K562 (cell line): Measurements from ENCODE around the gene HDAC1. TPM values are rescaled to one million over a fixed set of nuclear protein-coding genes. Genes with fewer than 3 reads are reported as not detected.

Experiments used
- ADNP ChIP-seq: fragments of 200-800 bp; sonication (Bioruptor generic); IDR thresholded peaks from 2 replicates; pipeline ENCODE4 v1.6.1; 2016; ENCODE audit warnings: missing genetic modification characterization, missing compliant biosample characterization
- BHLHE40 ChIP-seq: IDR thresholded peaks from 2 replicates; pipeline ENCODE4 v1.6.1; 2011; ENCODE audit warnings: low read length, improper control_type of control experiment
- CBX5 ChIP-seq: IDR thresholded peaks from 2 replicates; pipeline ENCODE4 v1.6.1; 2014; ENCODE audit warnings: low read depth, borderline replicate concordance
- CC2D1A ChIP-seq: fragments of 450-650 bp; IDR thresholded peaks from 2 replicates; pipeline ENCODE4 v1.6.1; 2017; ENCODE audit warnings: mild to moderate bottlenecking
- CREM ChIP-seq: IDR thresholded peaks from 2 replicates; pipeline ENCODE4 v1.6.1; 2014; ENCODE audit warnings: antibody characterized with exemption, low read depth
- DPF2 ChIP-seq: fragments of 450-650 bp; IDR thresholded peaks from 2 replicates; pipeline ENCODE4 v1.6.1; 2016
- EP300 ChIP-seq: IDR thresholded peaks from 2 replicates; pipeline ENCODE4 v1.6.1; 2012; ENCODE audit warnings: low read length, improper control_type of control experiment
- HDAC3 ChIP-seq: fragments of 450-650 bp; IDR thresholded peaks from 2 replicates; pipeline ENCODE4 v1.6.1; 2018; ENCODE audit warnings: borderline replicate concordance, mild to moderate bottlenecking, moderate library complexity; ENCODE audit not compliant: partially characterized antibody
- JUND ChIP-seq, 2 experiments: IDR thresholded peaks; 2 replicates in 1 of 2; 3 replicates in 1 of 2; pipeline ENCODE4 v1.6.1; 2011; ENCODE audit warnings: borderline replicate concordance in 2 of 2, low read depth in 2 of 2, low read length in 2 of 2, improper control_type of control experiment in 1 of 2, missing biosample characterization in 1 of 2, missing genetic modification characterization in 1 of 2, missing genetic modification reagents in 1 of 2
- MTF1 ChIP-seq: fragments of 250-450 bp; sonication (Bioruptor Pico); IDR thresholded peaks from 2 replicates; pipeline ENCODE4 v1.9.0; 2021; ENCODE audit warnings: moderate library complexity, mild to moderate bottlenecking, inconsistent platforms, borderline replicate concordance
- POLR3G ChIP-seq: IDR thresholded peaks from 2 replicates; pipeline ENCODE4 v1.6.1; 2011; ENCODE audit not compliant: insufficient read length, insufficient replicate concordance; ENCODE audit errors: extremely low read depth
- RFX7 ChIP-seq: fragments of 250-450 bp; sonication (Bioruptor Pico); IDR thresholded peaks from 2 replicates; pipeline ENCODE4 v1.5.1; 2021; ENCODE audit warnings: mild to moderate bottlenecking
- SMARCC2 ChIP-seq: fragments of 450-650 bp; IDR thresholded peaks from 2 replicates; pipeline ENCODE4 v1.6.1; 2017; ENCODE audit warnings: antibody characterized with exemption, moderate library complexity, mild to moderate bottlenecking, low read depth
- SRSF1 ChIP-seq: fragments of 200-400 bp; formaldehyde crosslinking; IDR thresholded peaks from 2 replicates; pipeline ENCODE4 v1.6.1; 2017; ENCODE audit warnings: mild to moderate bottlenecking, low read depth, low read length, moderate library complexity
- TAF1 ChIP-seq: IDR thresholded peaks from 2 replicates; pipeline ENCODE4 v1.6.1; 2011; ENCODE audit warnings: mild to moderate bottlenecking, low read length, moderate library complexity; ENCODE audit not compliant: insufficient read depth, control insufficient read depth, severe bottlenecking; ENCODE audit errors: extremely low read depth
- TAF7 ChIP-seq: fragments of 450-650 bp; IDR thresholded peaks from 2 replicates; pipeline ENCODE4 v1.6.1; 2016; ENCODE audit warnings: missing genetic modification characterization, missing compliant biosample characterization
- TGIF2 ChIP-seq: sonication (generic); formaldehyde crosslinking; IDR thresholded peaks from 2 replicates; pipeline ENCODE4 v1.8.1; 2022; ENCODE audit warnings: mild to moderate bottlenecking, missing genetic modification reagents, moderate library complexity
- ZC3H4 ChIP-seq: sonication (generic); formaldehyde crosslinking; IDR thresholded peaks from 2 replicates; pipeline ENCODE4 v1.9.0; 2021; ENCODE audit warnings: missing genetic modification reagents, borderline replicate concordance
- ZFPM2 ChIP-seq: fragments of 250-450 bp; sonication (Bioruptor Pico); IDR thresholded peaks from 2 replicates; pipeline ENCODE4 v1.5.1; 2022; ENCODE audit warnings: mild to moderate bottlenecking
- ZNF12 ChIP-seq: sonication (generic); formaldehyde crosslinking; IDR thresholded peaks from 2 replicates; pipeline ENCODE4 v1.4.0; 2020; ENCODE audit warnings: mild to moderate bottlenecking, missing genetic modification reagents
- ZNF347 ChIP-seq: fragments of 450-650 bp; formaldehyde crosslinking; IDR thresholded peaks from 2 replicates; pipeline ENCODE4 v1.4.0; 2020; ENCODE audit warnings: low read depth, mild to moderate bottlenecking, moderate library complexity
- ZSCAN29 ChIP-seq: fragments of 450-650 bp; IDR thresholded peaks from 2 replicates; pipeline ENCODE4 v1.6.1; 2017
- polyA plus RNA-seq, 8 experiments: library from polyadenylated mRNA; depleted of rRNA in 4 of 8; stranded (reverse) in 5 of 8; unstranded in 3 of 8; fragments of >200 nt; fragmentation: Nextera tagmentation in 2 of 8; fragmentation: Illumina TruSeq in 1 of 8; extraction: Ambion mirVana in 2 of 8; extraction: Trizol in 1 of 8; gene quantifications; 2 replicates each; pipeline versions ENCODE4 v1.2.1 to v1.2.3, GENCODE V29; 2011 to 2014; ENCODE audit warnings: inconsistent platforms in 1 of 8, missing spikeins in 1 of 8
- total RNA-seq, 7 experiments: library from RNA; depleted of rRNA in 6 of 7; stranded (reverse); fragments of >200 nt in 6 of 7; fragmentation: Illumina TruSeq in 2 of 7; extraction: Trizol in 2 of 7; gene quantifications; 2 replicates each; pipeline versions ENCODE4 v1.2.1 to v1.2.3, GENCODE V29; 2011 to 2021; ENCODE audit warnings: low replicate concordance in 1 of 7
- TF ChIP-seq, protein P1 (sequence below): fragments of 450-650 bp; IDR thresholded peaks from 2 replicates; pipeline ENCODE4 v1.6.1; 2017; ENCODE audit warnings: antibody characterized with exemption
- TF ChIP-seq, protein P2 (sequence below): IDR thresholded peaks from 2 replicates; pipeline ENCODE4 v1.6.1; 2014; ENCODE audit warnings: antibody characterized with exemption
- TF ChIP-seq, protein P3 (sequence below), 2 experiments: fragments of 450-650 bp in 1 of 2; sonication (generic) in 1 of 2; formaldehyde crosslinking in 1 of 2; IDR thresholded peaks in 1 of 2; conservative IDR thresholded peaks in 1 of 2; 2 replicates each; pipeline versions ENCODE4 v1.6.1 to v1.8.1; 2016 to 2023; ENCODE audit warnings: mild to moderate bottlenecking in 2 of 2, moderate library complexity in 2 of 2, inconsistent platforms in 1 of 2, missing genetic modification reagents in 1 of 2

HDAC1 gene
- total and polyA plus RNA-seq, 9 of the 15 experiments (the other 6 are each of a cell fraction or from before 2014, with no cell fraction given): 169 to 384 (median 193) TPM

GRCh38 chr1:32247983-32248889 is 43.6 kb upstream of the HDAC1 start (continued):
- TF ChIP-seq ZC3H4 (CRISPR knock-in tag) (no peak), HDAC3 (no peak), POLR3G (no peak), EP300 (peak; percentile 31; the same call in 1 of the 2 replicates), ZSCAN29 (no peak), ZNF12 (CRISPR knock-in tag) (no peak), CC2D1A (peak; percentile 75), SMARCC2 (no peak), TAF7 (tag) (no peak), CREM (peak; percentile 63), RFX7 (CRISPR knock-in tag) (no peak), SRSF1 (no peak), ADNP (tag) (no peak; the same call in 1 of the 2 replicates), TAF1 (no peak), BHLHE40 (peak; percentile 50; the same call in 1 of the 2 replicates), JUND (IDR thresholded peaks at IDR 0.05; ENCODE audit: borderline replicate concordance, low read depth, low read length) (peak; percentile 64), JUND (tag; IDR thresholded peaks at IDR 0.05; ENCODE audit: borderline replicate concordance, low read depth, low read length) (no peak; the same call in 2 of the 3 replicates), DPF2 (peak; percentile 74), ZNF347 (no peak), MTF1 (CRISPR knock-in tag) (no peak), TGIF2 (no peak), ZFPM2 (CRISPR knock-in tag) (no peak), CBX5 (0 out of 2 replicates have a peak, but pooled peaks have one; percentile 40)
- TF ChIP-seq, protein P1, sequence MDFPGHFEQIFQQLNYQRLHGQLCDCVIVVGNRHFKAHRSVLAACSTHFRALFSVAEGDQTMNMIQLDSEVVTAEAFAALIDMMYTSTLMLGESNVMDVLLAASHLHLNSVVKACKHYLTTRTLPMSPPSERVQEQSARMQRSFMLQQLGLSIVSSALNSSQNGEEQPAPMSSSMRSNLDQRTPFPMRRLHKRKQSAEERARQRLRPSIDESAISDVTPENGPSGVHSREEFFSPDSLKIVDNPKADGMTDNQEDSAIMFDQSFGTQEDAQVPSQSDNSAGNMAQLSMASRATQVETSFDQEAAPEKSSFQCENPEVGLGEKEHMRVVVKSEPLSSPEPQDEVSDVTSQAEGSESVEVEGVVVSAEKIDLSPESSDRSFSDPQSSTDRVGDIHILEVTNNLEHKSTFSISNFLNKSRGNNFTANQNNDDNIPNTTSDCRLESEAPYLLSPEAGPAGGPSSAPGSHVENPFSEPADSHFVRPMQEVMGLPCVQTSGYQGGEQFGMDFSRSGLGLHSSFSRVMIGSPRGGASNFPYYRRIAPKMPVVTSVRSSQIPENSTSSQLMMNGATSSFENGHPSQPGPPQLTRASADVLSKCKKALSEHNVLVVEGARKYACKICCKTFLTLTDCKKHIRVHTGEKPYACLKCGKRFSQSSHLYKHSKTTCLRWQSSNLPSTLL: no peak
- TF ChIP-seq, protein P2, sequence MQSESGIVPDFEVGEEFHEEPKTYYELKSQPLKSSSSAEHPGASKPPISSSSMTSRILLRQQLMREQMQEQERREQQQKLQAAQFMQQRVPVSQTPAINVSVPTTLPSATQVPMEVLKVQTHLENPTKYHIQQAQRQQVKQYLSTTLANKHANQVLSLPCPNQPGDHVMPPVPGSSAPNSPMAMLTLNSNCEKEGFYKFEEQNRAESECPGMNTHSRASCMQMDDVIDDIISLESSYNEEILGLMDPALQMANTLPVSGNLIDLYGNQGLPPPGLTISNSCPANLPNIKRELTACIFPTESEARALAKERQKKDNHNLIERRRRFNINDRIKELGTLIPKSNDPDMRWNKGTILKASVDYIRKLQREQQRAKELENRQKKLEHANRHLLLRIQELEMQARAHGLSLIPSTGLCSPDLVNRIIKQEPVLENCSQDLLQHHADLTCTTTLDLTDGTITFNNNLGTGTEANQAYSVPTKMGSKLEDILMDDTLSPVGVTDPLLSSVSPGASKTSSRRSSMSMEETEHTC: no peak
- TF ChIP-seq, protein P3, sequence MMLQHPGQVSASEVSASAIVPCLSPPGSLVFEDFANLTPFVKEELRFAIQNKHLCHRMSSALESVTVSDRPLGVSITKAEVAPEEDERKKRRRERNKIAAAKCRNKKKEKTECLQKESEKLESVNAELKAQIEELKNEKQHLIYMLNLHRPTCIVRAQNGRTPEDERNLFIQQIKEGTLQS (IDR thresholded peaks at IDR 0.05): no peak
- TF ChIP-seq, protein P3 (CRISPR knock-in tag; conservative IDR thresholded peaks at IDR 0.05): no peak
